Measurements from ENCODE around the gene TRIM47. TPM values are rescaled to one million over a fixed set of nuclear protein-coding genes. Genes with fewer than 3 reads are reported as not detected.

TRIM47 gene
- total and polyA plus RNA-seq, 7 donors: 8.4 to 17.1 (median 10.9) TPM

DNA sequence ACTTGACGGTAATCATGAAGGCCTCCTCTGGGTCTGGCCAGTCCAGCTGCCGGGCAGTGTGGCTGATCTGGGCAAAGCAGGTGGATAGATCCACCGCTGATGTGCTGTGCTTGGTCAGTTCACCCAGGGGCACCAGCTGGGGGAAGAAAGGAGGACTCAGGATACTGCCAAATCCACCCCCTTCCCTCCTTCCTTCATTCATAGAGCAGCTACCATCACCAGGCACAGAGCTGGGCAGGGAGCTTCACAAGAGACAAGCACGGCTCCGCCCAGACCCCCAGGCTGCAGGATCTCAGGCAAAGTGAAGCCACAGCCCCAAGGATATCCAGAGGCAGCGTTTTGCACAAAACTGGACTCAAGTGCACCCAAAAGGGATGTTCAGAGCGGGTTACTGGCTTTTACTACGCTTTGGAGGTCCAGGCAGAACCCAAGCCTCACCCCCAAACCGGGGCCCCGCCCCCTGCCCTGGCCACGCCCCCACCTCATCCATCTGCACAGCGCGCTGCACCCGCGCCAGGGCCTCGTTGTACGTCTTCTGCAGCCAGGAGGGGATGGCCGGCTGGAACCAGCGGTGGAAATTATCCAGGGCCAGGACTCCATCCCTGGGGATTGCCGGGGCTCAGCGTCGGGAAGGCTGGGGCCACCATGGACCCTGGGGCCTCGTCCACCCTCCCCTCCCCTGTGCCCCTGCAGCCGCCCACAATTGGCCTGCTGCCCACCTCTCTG, 43.3 kb downstream of the TRIM47 start:
- H3K36me3 ChIP-seq (ENCODE audit: insufficient read depth in 1 of 2, low read depth in 1 of 2): peaks cover 0 to 51% of the 10 kb centered on the region in 2 donors
- H3K27me3 ChIP-seq (ENCODE audit: insufficient read depth in 3 of 3, low read length in 2 of 3): no peaks in the 10 kb centered on the region
- ATAC-seq (no peak), DNase-seq (no peak)
- H3K4me3 ChIP-seq: no peak overlapping the region
- TF ChIP-seq, protein P1, sequence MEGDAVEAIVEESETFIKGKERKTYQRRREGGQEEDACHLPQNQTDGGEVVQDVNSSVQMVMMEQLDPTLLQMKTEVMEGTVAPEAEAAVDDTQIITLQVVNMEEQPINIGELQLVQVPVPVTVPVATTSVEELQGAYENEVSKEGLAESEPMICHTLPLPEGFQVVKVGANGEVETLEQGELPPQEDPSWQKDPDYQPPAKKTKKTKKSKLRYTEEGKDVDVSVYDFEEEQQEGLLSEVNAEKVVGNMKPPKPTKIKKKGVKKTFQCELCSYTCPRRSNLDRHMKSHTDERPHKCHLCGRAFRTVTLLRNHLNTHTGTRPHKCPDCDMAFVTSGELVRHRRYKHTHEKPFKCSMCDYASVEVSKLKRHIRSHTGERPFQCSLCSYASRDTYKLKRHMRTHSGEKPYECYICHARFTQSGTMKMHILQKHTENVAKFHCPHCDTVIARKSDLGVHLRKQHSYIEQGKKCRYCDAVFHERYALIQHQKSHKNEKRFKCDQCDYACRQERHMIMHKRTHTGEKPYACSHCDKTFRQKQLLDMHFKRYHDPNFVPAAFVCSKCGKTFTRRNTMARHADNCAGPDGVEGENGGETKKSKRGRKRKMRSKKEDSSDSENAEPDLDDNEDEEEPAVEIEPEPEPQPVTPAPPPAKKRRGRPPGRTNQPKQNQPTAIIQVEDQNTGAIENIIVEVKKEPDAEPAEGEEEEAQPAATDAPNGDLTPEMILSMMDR (IDR thresholded peaks at IDR 0.05): no peak
- intact Hi-C loops (cut with DNase I): no loop called here
- WGBS, 3 donors: 46 to 60% (median 53%) methylated on average over 23 to 24 of the region's 24 CpGs
- H3K4me1 ChIP-seq: no peaks in the 10 kb centered on the region
- no peaks in the 10 kb centered on the region for H3K9me3 ChIP-seq
- H3K27ac ChIP-seq: no peak overlapping the region

DNA sequence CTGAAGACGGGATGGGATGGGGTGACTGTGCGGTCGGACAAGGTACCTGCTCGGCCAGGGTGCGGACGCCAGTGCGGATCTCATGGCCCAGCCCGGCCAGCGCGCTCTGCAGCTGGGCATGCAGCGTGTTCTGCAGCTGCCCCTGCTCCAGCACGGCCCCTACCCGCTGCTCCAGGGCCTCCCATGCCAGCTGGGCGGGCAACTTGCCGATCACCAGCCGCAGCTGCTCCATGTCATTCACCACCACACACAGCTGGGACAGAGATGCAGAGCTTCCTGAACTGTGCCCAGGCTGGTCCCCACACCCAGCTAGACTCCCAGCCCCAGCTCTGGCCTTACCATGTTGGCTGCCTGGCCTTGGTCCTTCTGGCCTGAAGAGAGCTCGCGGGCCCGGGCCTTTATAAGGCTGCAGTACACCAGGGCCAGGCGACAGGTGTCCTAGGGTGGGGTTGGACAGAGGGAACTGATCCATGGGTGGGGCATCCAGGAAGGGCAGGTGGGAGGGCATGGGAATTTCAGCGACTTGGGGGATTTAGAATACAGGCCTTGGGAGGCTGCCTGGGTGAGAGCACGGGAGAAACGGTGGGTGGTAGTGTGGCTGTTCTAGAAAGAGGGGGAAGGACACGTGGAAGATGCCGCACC, 44.0 kb downstream of the TRIM47 start:
- H3K27me3 ChIP-seq (ENCODE audit: insufficient read depth in 3 of 3, low read length in 2 of 3): no peaks in the 10 kb centered on the region
- DNase-seq (no peak), ATAC-seq (peak; percentile 50 to 61 (median 52))
- 54 to 68% (median 57%) methylated on average over 25 of the region's 25 CpGs for WGBS, 3 donors
- no peaks in the 10 kb centered on the region for H3K4me1 ChIP-seq
- H3K27ac ChIP-seq: no peak overlapping the region
- H3K4me3 ChIP-seq: no peak overlapping the region
- no peaks in the 10 kb centered on the region for H3K9me3 ChIP-seq
- intact Hi-C loops (cut with DNase I): no loop called here
- TF ChIP-seq, protein P1 (IDR thresholded peaks at IDR 0.05): no peak
- H3K36me3 ChIP-seq (ENCODE audit: insufficient read depth in 1 of 2, low read depth in 1 of 2): peaks cover 0 to 53% of the 10 kb centered on the region in 2 donors

DNA sequence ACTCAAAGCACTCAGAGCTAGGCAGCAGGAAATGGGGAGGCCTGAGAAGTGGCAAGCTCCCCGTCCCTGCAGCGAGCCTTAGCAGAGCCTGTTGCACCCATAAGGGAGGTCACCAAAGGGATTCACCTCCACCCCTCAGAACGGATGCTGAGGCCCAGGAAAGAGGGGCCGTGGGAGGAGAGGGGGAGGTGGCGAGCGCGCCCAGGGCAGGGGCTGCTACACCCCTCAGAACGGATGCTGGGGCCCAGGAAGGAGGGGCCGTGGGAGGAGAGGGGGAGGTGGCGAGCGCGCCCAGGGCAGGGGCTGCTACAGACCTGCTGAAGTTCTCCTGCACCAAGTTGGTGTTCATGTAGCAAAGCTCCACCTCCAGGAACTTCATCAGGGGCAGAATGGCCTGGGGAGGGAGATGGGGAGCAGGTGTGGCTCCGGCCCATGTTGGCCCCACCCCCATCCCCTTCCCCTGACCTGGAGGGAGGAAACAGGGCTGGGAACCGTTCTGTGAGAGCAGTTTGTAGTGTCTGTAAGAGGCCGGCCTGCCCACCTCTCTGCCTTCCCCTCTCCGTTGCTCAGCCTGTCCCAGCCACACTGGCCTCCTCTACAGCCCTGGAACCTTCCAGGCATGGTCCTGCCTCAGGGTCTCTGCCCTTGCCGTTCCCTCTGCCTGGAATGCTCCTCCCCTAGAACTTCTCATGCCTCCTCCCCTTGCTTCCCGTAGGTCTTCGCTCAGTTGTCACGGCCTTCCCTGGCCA, 45.6 kb downstream of the TRIM47 start:
- no peak for DNase-seq
- H3K4me3 ChIP-seq: no peak overlapping the region
- H3K9me3 ChIP-seq: no peaks in the 10 kb centered on the region
- no peak for ATAC-seq
- no peak overlapping the region for H3K27ac ChIP-seq
- WGBS, 3 donors: 65 to 77% (median 74%) methylated on average over 19 to 20 of the region's 20 CpGs
- no peaks in the 10 kb centered on the region for H3K4me1 ChIP-seq
- intact Hi-C loops (cut with DNase I): no loop called here
- peaks cover 0 to 48% of the 10 kb centered on the region in 2 donors for H3K36me3 ChIP-seq (ENCODE audit: insufficient read depth in 1 of 2, low read depth in 1 of 2)
- TF ChIP-seq, protein P1 (IDR thresholded peaks at IDR 0.05): no peak
- no peaks in the 10 kb centered on the region for H3K27me3 ChIP-seq (ENCODE audit: insufficient read depth in 3 of 3, low read length in 2 of 3)

DNA sequence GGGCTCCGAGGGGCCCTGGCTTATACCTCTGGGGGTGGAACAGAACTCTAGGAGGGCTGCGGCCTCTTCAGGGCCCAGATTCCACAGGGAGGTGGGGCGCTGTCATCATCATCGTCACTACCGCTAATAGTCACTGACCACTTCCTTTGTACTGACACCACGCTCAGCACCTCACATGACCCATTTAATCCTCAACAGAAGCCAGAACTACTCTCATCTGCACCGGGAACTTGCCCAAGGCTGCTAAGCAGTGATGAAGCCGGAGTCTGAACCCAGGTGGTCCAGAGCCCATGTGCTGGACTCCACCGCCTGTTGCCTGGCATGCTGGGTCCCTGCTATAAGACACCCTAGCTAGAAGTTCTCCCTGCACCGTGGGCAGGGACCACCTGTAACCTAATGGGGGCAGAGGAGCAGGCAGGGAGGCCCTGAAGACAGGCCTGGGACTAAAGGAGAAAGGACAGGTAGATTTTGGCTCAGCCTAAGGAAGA, 46.2 kb downstream of the TRIM47 start:
- TF ChIP-seq, protein P1 (IDR thresholded peaks at IDR 0.05): no peak
- DNase-seq: peak in 1 of 2 donors; percentile 49
- Histone ChIP-seq H3K4me1 (peaks cover 6% of the 10 kb centered on the region), H3K27ac (no peak overlapping the region), H3K4me3 (no peak overlapping the region), H3K36me3 (ENCODE audit: insufficient read depth in 1 of 2, low read depth in 1 of 2) (peaks cover 0 to 48% of the 10 kb centered on the region in 2 donors), H3K9me3 (no peaks in the 10 kb centered on the region), H3K27me3 (ENCODE audit: insufficient read depth in 3 of 3, low read length in 2 of 3) (no peaks in the 10 kb centered on the region)
- intact Hi-C loops (cut with DNase I): no loop called here
- WGBS, 3 donors: 67 to 71% (median 69%) methylated on average over 10 of the region's 10 CpGs
- ATAC-seq: peak in 1 of 4 donors; percentile 11
